Measurements from ENCODE around the gene MED17.

DNA sequence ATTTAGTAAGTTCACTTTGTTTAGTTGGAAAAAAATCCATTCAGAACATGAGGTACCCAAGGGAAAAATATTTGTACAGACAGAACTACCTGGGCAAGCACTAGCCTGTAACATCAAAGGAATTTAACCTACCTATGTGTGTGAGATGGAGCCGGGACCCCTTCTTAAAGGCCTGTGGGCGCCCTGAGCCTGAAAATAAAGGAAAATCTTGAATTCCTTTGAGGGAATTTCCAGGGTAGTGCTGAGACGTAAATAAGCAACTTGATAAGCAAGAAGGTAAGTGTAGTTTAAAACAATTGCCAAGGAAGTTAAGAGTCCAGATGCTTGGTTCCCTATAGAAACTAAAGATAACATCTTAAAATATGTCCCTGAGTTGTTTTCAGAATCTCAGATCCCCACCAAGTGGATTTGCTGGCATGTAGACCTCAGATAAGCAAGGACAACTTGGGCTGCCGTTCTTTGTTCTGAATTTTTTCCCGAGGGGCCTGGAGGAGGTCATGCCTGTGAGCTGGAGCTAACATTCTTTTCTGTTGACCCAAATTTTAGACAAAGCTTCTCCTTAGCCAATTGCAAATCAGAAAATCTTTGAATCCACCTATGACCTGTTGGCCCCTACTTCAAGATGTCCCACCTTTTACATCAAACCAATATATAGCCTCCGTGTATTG, 31.0 kb downstream of the MED17 start:
- TF ChIP-seq EZH2 (optimal IDR thresholded peaks at IDR 0.05; ENCODE audit: low read depth, low read length) (no peak), CTCF (IDR thresholded peaks at IDR 0.05; ENCODE audit: low read length) (no peak), EZH2phosphoT487 (IDR thresholded peaks at IDR 0.05; ENCODE audit: low read length) (no peak)

All from MM.1S (cell line).